OCI-LY1 (cell line): ENCODE results near the gene HSPA9.
A peak's percentile ranks its signal among the peaks of the same experiment; 100 is the strongest.

ENCODE experiments used
- H2AFZ ChIP-seq: fragments of 200-600 bp; sonication (generic), shearing (Covaris generic); 2 replicates; pipeline ENCODE4 v1.6.0; 2014; ENCODE audit warnings: antibody characterized with exemption, mild to moderate bottlenecking, low read length
- H3F3A ChIP-seq: fragments of 200-600 bp; sonication (generic), shearing (Covaris generic); 2 replicates; pipeline ENCODE4 v1.6.0; 2014; ENCODE audit warnings: mild to moderate bottlenecking, antibody characterized with exemption, low read length, moderate library complexity; ENCODE audit not compliant: insufficient read depth
- H3K27ac ChIP-seq: fragments of 200-600 bp; sonication (generic); 2 replicates; pipeline ENCODE4 v1.5.1; 2014; ENCODE audit warnings: low read length, mixed run types, mild to moderate bottlenecking, low read depth; ENCODE audit not compliant: poor library complexity, severe bottlenecking
- H3K27me3 ChIP-seq: fragments of 200-600 bp; sonication (generic); 2 replicates; pipeline ENCODE4 v1.6.0; 2014; ENCODE audit warnings: antibody characterized with exemption, mild to moderate bottlenecking, low read length, moderate library complexity; ENCODE audit not compliant: insufficient read depth
- H3K36me3 ChIP-seq: fragments of 200-600 bp; sonication (generic); 2 replicates; pipeline ENCODE4 v1.6.1; 2014; ENCODE audit warnings: mild to moderate bottlenecking, antibody characterized with exemption, low read length, moderate library complexity, mixed read lengths; ENCODE audit not compliant: insufficient read depth
- H3K4me1 ChIP-seq: fragments of 200-600 bp; sonication (generic); 2 replicates; pipeline ENCODE4 v1.5.1; 2014; ENCODE audit warnings: mild to moderate bottlenecking, low read length, moderate library complexity; ENCODE audit not compliant: insufficient read depth, severe bottlenecking
- H3K4me2 ChIP-seq: fragments of 200-600 bp; sonication (generic), shearing (Covaris generic); 2 replicates; pipeline ENCODE4 v1.6.1; 2014; ENCODE audit warnings: low read length
- H3K4me3 ChIP-seq: fragments of 200-600 bp; sonication (generic); 2 replicates; pipeline ENCODE4 v1.5.1; 2014; ENCODE audit warnings: low read length, low read depth, mild to moderate bottlenecking, mixed read lengths; ENCODE audit not compliant: poor library complexity, severe bottlenecking
- H3K79me2 ChIP-seq: fragments of 200-600 bp; shearing (Covaris generic); 2 replicates; pipeline ENCODE4 v1.6.1; 2016; ENCODE audit warnings: mixed run types, low read length, mixed read lengths; ENCODE audit not compliant: insufficient read depth
- H3K9ac ChIP-seq: fragments of 200-600 bp; sonication (generic), shearing (Covaris generic); 2 replicates; pipeline ENCODE4 v1.6.1; 2014; ENCODE audit warnings: mild to moderate bottlenecking, low read length, mixed read lengths
- H3K9me2 ChIP-seq: fragments of 200-600 bp; sonication (generic), shearing (Covaris generic); 2 replicates; pipeline ENCODE4 v1.6.1; 2014; ENCODE audit warnings: low read depth, mild to moderate bottlenecking, low read length, mixed read lengths
- H3K9me3 ChIP-seq: fragments of 200-600 bp; shearing (Covaris generic); 2 replicates; pipeline ENCODE4 v1.6.1; 2014; ENCODE audit warnings: low read length, mixed read lengths
- H4K20me1 ChIP-seq: fragments of 200-600 bp; sonication (generic), shearing (Covaris generic); 2 replicates; pipeline ENCODE4 v1.6.0; 2016; ENCODE audit warnings: mild to moderate bottlenecking, low read length; ENCODE audit not compliant: insufficient read depth
- CTCF ChIP-seq: fragments of 200-600 bp; sonication (generic), shearing (Covaris generic); IDR thresholded peaks from 2 replicates; pipeline ENCODE4 v1.5.1; 2017; ENCODE audit warnings: mild to moderate bottlenecking, antibody characterized with exemption, low read length, moderate library complexity, mixed read lengths
- EZH2 ChIP-seq: fragments of 200-600 bp; sonication (generic), shearing (Covaris generic); IDR thresholded peaks from 2 replicates; pipeline ENCODE4 v1.8.0; 2017; ENCODE audit warnings: borderline replicate concordance, mixed run types, mild to moderate bottlenecking, antibody characterized with exemption, low read length, moderate library complexity, mixed read lengths

Gene HSPA9

GRCh38 chr5:138577452-138577851, 2.3 kb upstream of the HSPA9 start:
- H3K27ac ChIP-seq: no peak overlapping the region

DNA sequence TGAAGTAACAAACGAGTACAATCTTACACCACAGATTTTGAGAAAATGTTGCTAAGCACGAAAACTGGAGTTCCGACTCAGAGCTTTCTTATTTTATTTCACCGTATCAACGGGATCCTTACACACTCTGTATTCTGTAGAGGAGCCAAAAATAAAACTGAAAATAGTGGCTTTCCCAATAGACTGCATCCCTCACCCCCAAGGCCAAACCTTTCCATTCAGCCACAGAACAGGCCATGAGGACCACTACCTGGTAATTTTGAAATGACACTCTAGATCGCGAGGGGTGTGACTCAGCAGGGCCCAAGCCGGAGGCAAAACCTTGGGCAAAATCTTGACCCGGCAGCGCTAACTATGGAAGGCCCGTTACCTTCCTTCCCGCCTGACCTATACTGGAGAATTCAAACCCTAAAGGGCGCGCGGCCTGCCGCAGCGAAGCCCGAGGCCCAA, 432 bp downstream of the HSPA9 start:
- peak overlapping the region; percentile 67 for H3K4me2 ChIP-seq
- peak overlapping the region; percentile 87 for H3K9ac ChIP-seq
- H4K20me1 ChIP-seq: no peaks in the 10 kb centered on the region
- H3K79me2 ChIP-seq: peaks cover 19% of the 10 kb centered on the region
- H3K27ac ChIP-seq: peak overlapping the region; percentile 85
- TF ChIP-seq EZH2: no peak
- TF ChIP-seq CTCF: no peak
- H3K9me2 ChIP-seq: no peaks in the 10 kb centered on the region
- peak overlapping the region; percentile 85 for H3K4me3 ChIP-seq
- no peaks in the 10 kb centered on the region for H3K27me3 ChIP-seq
- peaks cover 28% of the 10 kb centered on the region for H3K4me1 ChIP-seq
- H3F3A ChIP-seq: no peaks in the 10 kb centered on the region; the same call in 1 of the 2 replicates
- H2AFZ ChIP-seq: no peak overlapping the region
- H3K9me3 ChIP-seq: no peaks in the 10 kb centered on the region
- peaks cover 49% of the 10 kb centered on the region for H3K36me3 ChIP-seq

More at GRCh38 chr5:138577452-138577851, 2.3 kb upstream of the HSPA9 start:
- H3K36me3 ChIP-seq: peaks cover 23% of the 10 kb centered on the region
- H3K9me2 ChIP-seq: no peaks in the 10 kb centered on the region
- TF ChIP-seq EZH2 (no peak), CTCF (no peak)
- H3K4me2 ChIP-seq: peak overlapping the region; percentile 12; the same call in 1 of the 2 replicates
- no peak overlapping the region for H3K4me3 ChIP-seq
- no peaks in the 10 kb centered on the region for H3K9me3 ChIP-seq
- H3F3A ChIP-seq: no peaks in the 10 kb centered on the region; the same call in 1 of the 2 replicates
- H3K4me1 ChIP-seq: peaks cover 28% of the 10 kb centered on the region
- no peak overlapping the region; the same call in 1 of the 2 replicates for H3K9ac ChIP-seq
- no peak overlapping the region for H2AFZ ChIP-seq
- no peaks in the 10 kb centered on the region for H4K20me1 ChIP-seq
- no peaks in the 10 kb centered on the region for H3K27me3 ChIP-seq
- H3K79me2 ChIP-seq: peaks cover 19% of the 10 kb centered on the region

- Histone ChIP-seq H2AFZ (no peak overlapping the region), H3K4me1 (peaks cover 28% of the 10 kb centered on the region), H3K27ac (peak overlapping the region; percentile 85), H3K27me3 (no peaks in the 10 kb centered on the region), H3K9ac (peak overlapping the region; percentile 87), H4K20me1 (no peaks in the 10 kb centered on the region; the same call in 1 of the 2 replicates), H3K4me3 (peak overlapping the region; percentile 85), H3K36me3 (peaks cover 55% of the 10 kb centered on the region), H3K4me2 (peak overlapping the region; percentile 67), H3K9me2 (no peaks in the 10 kb centered on the region), H3F3A (no peaks in the 10 kb centered on the region; the same call in 1 of the 2 replicates), H3K9me3 (no peaks in the 10 kb centered on the region), H3K79me2 (peaks cover 21% of the 10 kb centered on the region)
- TF ChIP-seq CTCF (no peak), EZH2 (no peak)
Measured at GRCh38 chr5:138573949-138574670, 1.1 kb downstream of the HSPA9 start.
